NCI-H748 (cell line): Measurements from ENCODE around the gene NSUN5.
"Not testable (repeated sequence)": the region's sequence is repeated elsewhere in the genome, so short reads cannot be mapped to it uniquely, and the experiment has no call there.

Experiments
- DNase-seq: peaks from one replicate; lab custom pipeline; 2025; ENCODE audit not compliant: unreplicated experiment; lab: John Stamatoyannopoulos, UW

Gene NSUN5

DNA sequence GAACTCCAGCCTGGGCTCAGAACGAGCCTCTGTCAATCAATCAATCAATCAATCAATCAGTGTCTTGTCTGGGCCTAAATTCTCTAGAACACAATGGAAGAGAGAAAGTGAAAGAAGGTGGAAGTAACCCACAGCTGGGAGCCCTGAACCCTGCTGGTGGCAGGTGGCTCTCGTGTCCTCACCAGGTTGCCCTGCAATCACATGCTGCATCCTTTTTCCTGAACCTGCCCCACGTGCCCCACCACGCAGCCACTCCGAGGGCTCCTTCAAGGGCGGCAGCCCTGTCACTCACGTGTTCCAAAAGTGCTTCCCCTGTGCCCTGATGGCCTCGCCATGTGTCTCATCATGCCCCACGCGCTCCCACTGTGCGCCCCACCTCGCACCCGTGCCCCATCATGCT lies 18.8 kb upstream of the NSUN5 start:
- DNase-seq = not testable (repeated sequence)

DNA sequence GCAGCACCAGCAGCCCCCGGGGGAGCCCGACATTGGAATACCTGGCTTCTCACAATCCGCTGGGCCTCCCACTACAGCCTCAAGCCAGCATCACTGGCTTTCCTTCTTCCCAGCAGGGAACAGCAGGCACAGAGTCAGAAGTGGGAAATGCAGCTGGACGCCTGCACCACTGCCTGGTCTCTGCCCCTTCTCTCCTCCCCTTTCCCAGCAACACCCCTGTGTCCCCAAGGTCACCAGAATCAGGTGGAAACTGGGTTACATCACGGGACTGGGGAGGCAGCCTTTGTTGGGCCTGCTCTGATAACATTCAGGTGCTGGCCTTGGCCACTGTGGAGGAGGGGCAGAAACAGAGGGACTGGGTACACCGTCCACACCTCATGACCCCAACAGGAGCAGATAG lies 16.8 kb upstream of the NSUN5 start:
- not testable (repeated sequence) for DNase-seq

GRCh38 chr7:73324081-73324845 lies 15.6 kb upstream of the NSUN5 start:
- DNase-seq = peak; percentile 68

DNA sequence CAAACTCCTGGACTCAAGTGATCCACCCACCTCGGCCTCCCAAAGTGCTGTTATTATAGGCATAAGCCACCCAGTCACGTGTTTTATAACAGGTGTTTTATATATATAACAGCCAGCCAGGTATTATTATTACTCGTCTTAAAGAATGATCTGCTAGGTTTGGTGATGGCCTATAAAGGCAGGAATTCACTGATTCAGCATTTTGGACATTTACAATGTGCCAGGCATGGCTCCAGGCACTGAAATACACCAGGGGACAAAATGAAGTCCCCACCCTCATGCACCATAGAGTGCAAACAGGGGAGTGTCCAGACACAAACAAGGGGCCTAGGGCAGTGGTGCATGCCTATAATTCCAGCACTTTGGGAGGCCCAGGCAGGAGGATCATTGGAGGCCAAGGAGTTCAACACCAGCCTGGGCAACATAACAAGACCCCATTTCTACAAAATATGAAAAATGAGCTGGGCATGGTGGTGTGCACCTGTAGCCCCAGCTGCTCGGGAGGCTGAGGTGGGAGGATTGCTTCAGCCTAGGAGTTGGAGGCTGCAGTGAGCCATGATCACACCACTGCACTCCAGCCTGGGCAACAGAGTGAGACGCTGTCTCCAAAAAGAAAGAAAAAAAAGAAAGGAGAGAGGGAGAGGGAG lies 14.9 kb upstream of the NSUN5 start:
- not testable (repeated sequence) for DNase-seq

DNA sequence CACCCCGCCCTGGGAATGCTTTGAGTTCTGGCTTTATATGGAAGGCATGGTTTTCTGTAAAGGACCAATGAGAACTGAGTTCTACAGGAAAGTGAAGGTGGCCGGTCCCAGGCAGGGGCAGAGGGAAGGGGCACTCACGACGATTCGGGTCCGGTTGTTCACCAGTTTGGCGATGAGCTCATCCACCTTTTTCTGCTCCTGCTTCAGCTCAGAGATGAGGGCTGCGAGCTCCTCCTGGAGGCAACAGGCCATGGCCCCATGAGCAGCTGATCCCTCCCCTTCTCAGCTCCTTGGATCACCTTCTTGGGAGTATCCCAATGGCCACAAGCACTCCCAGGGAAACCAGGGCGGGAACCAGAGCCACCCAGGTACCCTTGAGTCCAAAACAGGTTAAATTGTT lies 11.4 kb upstream of the NSUN5 start:
- DNase-seq = not testable (repeated sequence)

- DNase-seq = not testable (repeated sequence)
Measured at GRCh38 chr7:73319541-73319940, 10.9 kb upstream of the NSUN5 start.

DNA sequence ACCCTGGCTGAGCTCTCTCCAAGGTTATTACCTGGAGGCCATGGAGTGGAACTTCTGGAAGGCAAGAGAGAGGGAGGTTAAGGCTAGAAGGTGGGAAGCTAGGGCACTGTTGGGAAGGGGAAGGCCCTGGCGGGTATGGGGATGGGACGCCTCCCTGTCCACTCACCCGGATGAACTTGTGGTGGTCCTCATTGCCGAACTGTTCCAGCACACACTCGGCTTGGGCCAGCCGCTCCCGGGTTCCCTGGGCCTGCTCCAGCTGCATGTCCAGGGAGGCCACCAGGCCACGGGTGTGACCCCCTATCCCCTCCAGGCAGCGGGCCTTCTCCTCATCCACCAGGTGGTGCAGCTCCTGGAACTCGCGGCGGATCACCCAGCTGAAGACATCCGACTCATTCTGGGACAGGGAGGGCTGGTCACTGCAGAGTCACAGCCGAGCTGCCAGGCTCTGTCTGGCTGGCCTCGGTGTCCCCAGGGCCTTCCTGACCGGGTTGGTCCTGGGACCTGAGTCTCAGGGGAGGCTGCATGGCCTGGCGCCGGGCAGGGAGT lies 10.1 kb upstream of the NSUN5 start:
- not testable (repeated sequence) for DNase-seq

DNA sequence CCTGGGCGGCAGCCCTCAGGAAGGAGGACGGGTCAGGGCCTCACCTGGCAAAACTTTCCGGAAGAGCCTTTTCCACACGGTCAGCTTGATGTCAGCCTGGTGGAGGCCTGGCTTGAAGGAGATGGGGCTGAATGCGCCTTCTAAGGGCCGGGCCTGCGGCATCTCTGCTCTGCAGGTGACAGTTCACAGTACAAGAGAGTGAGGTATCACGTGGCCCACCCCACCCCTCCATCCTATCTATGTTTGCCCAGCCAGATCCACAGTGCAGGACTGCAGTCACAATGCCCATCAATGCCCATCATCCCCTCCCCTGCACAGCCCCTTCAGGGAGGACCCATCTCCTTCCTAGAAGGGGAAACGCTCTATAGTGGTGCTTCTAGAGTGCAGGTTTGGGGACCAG lies 7.9 kb upstream of the NSUN5 start:
- no peak for DNase-seq

GRCh38 chr7:73314271-73314670 lies 5.6 kb upstream of the NSUN5 start:
- no peak for DNase-seq

DNA sequence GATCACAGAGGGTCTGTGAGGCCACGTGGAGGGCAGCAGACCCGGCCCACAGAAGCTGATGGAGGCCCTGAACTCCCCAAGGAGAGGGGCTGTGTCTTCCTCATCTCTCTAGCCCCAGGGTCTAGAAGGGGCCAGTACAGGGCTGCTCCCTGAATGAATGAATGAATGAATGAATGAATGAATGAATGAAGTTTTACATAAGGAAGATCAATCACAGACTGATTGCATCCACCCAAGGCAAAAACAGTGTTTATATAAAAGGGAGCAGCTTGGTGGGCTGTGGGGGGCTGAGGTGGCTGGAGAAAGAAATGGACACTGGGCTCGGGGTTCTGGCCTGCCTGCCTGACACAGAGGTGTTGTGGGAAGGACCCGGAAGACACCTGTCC lies 4.9 kb upstream of the NSUN5 start:
- no peak for DNase-seq

GRCh38 chr7:73312831-73313520 lies 4.3 kb upstream of the NSUN5 start:
- DNase-seq = no peak

DNA sequence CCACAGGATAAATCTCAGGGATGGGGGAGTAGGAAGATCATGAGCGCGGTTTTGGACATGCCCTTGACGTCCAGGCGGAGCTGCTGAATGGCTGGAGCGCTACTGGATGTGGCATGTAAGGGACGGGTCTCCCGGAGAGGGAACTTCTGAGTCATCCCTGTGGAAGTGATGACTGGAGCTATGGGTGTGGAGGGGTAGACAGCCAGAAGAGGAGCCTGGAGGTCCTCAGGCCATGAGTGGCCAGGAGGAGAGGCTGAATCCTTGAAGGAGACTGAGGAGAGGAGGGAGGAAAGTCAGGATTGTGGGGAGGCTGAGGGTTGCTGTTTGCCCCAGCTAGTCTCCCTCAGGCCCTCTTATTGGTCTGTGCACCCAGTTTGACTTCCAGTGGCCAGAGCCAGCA lies 2.8 kb upstream of the NSUN5 start:
- DNase-seq = not testable (repeated sequence)

GRCh38 chr7:73308074-73308664 lies 457 bp downstream of the NSUN5 start:
- peak; percentile 39 for DNase-seq

- DNase-seq = no peak
Measured at GRCh38 chr7:73307436-73307835, 1.2 kb downstream of the NSUN5 start.

DNA sequence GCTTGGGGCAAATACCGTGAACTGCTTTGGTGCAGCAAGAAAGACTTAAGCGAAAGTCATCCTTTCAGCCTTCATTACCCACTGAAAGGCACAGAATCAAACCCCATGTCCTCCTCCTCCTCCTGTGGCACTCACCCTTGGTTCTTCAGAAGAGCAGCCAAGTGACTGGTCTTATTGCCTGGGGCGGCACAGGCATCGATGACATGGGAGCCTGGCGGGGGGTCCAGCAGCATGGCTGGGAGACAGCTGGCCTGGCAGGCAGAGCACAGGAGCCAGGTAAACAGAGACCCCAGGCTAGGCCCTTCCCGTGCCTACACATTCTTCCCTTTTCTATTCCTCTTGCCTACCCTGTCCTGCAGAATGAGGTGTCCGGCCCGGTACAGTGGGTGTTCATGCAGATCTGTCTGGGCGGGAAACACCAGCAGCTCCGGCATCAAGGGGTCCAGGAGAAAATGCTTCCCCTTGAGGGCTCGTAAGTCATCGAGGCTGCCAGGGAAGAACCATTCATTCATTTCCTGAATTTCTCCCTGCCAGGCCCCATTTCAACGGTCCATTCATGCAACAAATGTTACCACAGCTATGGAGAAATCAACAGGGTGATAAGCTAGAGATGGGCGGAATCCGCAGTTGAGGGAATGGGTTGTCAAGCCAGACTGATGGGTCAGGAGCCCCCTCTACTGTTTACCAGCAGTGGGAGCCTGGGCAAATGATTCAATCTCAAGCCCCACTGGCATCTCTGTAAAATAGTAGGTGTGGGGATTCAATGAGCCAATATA lies 3.8 kb downstream of the NSUN5 start:
- DNase-seq = not testable (repeated sequence)

GRCh38 chr7:73304071-73304470 lies 4.6 kb downstream of the NSUN5 start:
- DNase-seq = no peak

DNA sequence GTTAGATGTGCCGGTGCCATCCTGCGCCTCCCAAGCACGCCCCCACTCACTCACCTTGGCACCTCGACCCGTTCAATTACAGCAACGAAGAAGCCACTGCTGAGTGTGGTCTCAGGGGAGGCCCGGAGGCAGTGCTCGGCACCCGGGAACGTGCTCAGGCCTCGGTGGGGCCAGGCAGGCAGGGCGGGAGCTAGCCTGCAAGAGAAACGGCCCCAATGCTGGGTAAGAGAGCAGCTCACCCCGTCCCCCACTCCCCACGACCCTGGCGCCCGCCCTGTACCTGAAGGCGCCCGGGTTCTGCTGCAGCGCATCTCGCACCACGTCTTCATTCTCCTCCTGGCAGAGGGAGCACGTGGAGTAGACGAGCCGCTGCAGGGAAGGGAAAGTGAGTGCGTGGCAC lies 5.1 kb downstream of the NSUN5 start:
- DNase-seq = no peak

DNA sequence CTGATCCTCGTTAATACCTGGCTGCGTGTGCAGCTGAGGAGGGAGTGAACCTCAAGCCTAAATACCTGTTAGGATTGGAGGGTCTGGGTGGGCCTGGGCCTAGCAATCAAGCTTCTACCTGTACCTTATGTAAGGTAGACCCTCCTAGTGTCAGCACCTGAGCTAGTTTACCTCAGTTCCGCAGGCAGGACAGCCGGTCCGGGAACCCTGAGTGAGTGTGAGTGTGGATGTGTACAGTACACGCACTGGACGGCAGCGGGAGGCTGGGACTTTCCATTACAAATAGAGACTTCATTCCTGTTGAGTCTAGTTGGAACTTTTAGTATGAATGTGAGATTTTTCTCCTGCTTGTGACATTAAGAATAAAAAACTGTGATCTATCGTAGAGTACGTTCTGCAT lies 5.8 kb downstream of the NSUN5 start:
- not testable (repeated sequence) for DNase-seq

DNA sequence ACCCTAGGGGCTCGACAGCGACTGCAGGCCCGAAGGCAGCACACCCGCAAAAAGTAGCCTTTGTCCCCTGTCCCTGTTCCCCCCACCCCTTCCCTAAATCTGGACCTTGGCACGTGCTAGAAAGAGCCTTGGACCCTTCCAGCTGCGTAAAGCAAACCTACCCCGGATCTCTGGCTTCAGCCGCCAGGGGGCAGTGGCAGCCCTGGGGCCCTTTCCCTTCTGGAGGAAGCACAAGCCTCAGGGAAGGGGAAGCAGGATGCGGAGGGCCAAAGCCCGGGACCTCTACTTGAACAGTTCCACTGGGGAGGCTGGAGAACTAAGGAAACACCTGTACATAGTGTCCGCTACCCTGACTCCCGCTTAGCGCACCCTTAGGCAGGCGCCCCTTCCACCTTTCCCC lies 7.5 kb downstream of the NSUN5 start:
- DNase-seq = not testable (repeated sequence)

GRCh38 chr7:73299812-73300211 lies 8.8 kb downstream of the NSUN5 start:
- not testable (repeated sequence) for DNase-seq

GRCh38 chr7:73297706-73298105 lies 10.9 kb downstream of the NSUN5 start:
- not testable (repeated sequence) for DNase-seq
